Right ventricle myocardium superior (tissue), 1 donor: ENCODE measurements around the gene SHMT1. TPM values are rescaled to one million over a fixed set of nuclear protein-coding genes. Genes with fewer than 3 reads are reported as not detected.
A peak's percentile ranks its signal among the peaks of the same experiment; 100 is the strongest.
"Not testable (repeated sequence)": the region's sequence is repeated elsewhere in the genome, so short reads cannot be mapped to it uniquely, and the experiment has no call there.

Experiments used
- ATAC-seq: fragments of 200-7000 bp; cut with Tn5 transposase; one replicate; pipeline ENCODE4 v1.9.1; 2020; ENCODE audit warnings: mild to moderate bottlenecking; ENCODE audit not compliant: poor library complexity
- DNase-seq: peaks from one replicate; pipeline ENCODE4 v3.0.0-alpha.2; 2020
- intact Hi-C: fragments of 100-400 bp; cut with DNase I; formaldehyde crosslinking; loops from one replicate; pipeline ENCODE4 v1.11.2; 2022
- microRNA-seq: library from miRNA; unstranded; fragments of <30 nt; microRNA quantifications from one replicate; pipeline ENCODE4 v1.2.0, GENCODE V29; 2020
- total RNA-seq: library from RNA; stranded (reverse); fragmentation: NEBNext Ultra II Directional; extraction: Animal tissue kit (Norgen Biotek cat#: 25700); gene quantifications from one replicate; pipeline ENCODE4 v1.2.1, GENCODE V29; 2021
- donor health status: DM: no; HTN: yes; CAD: no; lungs with severe emphysema.

SHMT1 gene
- total RNA-seq, 1 donor from 2014 or later = 10.0 TPM

DNA sequence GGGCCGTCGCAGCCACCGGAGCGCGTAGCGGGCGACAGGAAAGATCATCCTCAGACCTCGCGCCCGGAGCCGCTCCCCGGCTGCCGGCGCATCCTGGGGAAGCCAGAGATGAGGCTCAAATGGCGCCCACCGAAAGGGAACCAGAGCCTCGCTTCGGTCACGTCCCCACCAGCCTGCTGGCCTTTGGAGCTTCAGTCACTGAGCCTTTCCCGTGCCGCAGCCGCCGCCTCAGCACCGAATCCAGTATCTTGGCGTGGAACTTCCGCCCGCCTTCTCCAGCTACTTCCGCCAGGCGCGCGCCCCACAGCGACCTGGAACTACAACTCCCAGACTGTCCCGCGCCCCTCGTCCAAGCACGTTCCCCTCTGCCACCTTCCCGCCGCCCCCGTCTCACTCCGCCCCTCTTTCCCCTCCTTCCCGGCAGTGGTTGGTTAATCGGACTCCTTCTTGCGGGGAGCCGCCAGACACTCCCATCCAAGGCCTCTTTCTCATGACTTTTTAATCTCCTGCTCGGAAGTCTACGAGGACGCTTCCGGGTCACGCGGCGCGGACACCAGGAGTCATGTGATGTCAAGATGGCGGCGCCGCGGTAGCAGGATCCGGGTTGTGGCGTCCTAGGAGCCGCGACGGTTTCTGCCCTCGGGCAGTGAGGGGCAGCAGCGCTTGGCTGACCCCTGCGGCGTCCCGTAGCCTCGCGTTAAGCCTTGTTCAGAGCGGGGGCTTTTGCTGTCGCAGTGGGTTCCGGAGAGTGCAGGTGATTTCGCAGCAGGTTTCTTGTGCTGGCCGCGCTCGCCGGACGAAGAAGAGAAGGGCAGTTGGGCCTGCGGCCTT lies 48.4 kb downstream of the SHMT1 start, which contains the start of the genes SMCR8 and TOP3A:
SMCR8 (plus strand) TSS at position 563 of the 831 bp plus-strand sequence. CDS start 497 bp downstream, outside the sequence.
TOP3A (minus strand) TSS at position 264 of the 831 bp plus-strand sequence; CDS start at position 48, 216 bp downstream.
- peak; percentile 98 for ATAC-seq
- peak; percentile 98 for DNase-seq
- intact Hi-C loops = no loop called here

DNA sequence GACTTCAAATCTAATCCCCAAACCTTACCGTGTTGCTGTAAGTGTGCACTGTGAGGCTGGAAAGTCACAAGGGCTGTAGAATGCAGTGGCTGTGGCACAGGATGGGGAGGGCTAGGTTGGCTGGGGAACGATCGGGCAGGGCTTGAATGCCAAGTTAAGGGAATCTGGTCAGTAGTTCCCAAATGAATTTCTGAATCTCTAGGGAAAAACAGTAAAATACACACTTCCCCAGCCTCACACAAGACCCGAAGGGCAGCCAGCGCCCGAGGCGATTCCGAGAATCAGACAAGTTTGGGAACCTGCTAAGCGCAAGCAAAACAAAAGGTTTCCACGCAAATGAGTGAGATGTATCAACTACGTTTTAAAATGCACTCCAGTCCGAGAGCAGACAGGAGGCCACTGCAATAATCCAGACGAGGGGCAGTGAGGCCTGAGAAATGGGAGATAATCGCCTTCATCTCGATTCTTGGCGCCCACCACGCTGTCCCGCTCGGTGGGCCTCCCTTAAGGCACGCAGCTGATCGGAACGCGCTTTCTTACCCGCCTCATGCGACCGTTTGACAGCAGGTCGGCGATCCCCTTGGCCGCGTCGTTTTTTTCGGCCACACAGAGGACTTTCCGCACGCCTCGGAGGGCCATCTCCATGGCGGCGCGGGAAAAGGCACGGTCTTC lies 49.2 kb downstream of the SHMT1 start:
- ATAC-seq (no peak), DNase-seq (no peak)
- intact Hi-C loops = no loop called here

DNA sequence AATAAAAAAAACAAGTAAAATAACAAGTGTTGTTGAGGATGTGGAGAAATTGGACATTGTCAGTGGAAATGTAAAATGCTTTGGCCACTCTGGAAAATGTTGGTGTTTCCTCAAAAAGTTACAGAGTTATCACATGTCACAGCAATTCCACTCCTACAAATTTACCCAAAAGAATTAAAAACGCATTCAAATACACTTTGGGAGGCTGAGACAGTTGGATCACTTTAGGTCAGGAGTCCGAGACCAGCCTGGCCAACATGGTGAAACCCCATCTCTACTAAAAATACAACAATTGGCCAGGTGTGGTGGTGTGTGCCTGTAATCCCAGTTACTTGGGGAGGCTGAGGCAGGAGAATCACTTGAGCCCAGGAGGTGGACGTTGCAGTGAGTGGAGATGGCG lies 54.1 kb downstream of the SHMT1 start:
- no peak for ATAC-seq
- DNase-seq = no peak

DNA sequence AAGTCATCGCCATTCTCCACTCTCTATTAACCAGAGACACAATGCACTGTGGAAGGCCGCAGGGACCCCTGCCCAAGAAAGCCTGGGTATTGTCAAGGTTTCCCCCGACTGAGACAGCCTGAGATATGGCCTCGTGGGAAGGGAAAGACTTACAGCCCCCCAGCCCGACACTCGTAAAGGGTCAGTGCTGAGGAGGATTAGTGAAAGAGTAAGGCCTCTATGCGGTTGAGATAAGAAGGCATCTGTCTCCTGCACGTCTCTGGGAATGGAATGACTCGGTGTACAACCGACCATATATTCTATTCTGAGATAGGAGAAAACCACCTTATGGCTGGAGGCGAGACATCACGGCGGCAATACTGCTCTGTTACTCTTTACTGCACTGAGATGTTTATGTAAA lies 60.1 kb downstream of the SHMT1 start:
- ATAC-seq, DNase-seq, intact Hi-C loops: not testable (repeated sequence)

More for the DNA sequence above, 54.1 kb downstream of the SHMT1 start:
- intact Hi-C loops = no loop called here

DNA sequence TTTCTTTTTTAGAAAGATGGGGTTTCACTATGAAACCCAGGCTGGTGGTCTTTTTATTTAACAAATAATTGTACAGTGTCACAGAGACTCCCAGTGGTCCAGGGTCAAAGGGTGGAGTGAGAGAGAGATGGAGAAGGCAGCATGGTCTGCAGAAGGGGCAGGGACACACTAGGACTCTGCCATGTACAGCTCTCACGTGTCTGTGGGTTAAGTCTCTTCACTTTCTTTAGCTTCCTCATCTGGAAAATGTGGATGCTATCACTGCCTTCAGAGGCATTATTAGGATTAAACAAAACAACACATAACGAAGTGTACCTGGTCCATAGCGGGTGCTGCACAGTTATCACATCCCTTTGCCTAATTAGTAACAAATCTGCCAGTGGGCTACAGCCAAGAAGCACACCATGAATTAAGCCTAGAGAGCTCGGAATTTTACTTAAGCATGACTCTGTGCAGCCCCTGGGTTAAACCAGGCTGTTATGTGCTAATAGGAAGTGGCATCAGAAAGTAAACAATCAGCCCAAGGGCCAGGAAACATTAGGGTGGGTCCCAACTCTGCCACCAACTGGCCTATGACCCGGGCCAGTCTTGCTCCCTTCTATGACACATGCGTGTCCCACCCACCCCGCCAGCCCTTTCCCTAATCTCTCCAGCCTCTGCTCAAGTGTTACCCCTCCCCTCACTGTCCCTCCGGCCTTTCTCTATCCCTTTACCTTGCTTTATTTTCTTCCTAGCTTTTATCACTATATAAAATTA lies 62.4 kb downstream of the SHMT1 start:
- DNase-seq = no peak
- no peak for ATAC-seq
- intact Hi-C loops = no loop called here

DNA sequence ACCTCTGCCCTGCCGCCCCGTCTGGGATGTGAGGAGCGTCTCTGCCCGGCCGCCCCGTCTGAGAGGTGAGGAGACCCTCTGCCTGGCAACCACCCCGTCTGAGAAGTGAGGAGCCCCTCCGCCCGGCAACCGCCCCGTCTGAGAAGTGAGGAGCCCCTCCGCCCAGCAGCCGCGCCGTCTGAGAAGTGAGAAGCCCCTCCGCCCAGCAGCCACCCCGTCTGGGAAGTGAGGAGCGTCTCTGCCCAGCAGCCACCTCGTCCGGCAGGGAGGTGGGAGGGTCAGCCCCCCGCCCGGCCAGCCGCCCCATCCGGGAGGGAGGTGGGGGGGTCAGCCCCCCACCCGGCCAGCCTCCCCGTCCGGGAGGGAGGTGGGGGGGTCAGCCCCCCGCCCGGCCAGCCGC lies 65.3 kb downstream of the SHMT1 start:
- intact Hi-C loops, ATAC-seq, DNase-seq: not testable (repeated sequence)

DNA sequence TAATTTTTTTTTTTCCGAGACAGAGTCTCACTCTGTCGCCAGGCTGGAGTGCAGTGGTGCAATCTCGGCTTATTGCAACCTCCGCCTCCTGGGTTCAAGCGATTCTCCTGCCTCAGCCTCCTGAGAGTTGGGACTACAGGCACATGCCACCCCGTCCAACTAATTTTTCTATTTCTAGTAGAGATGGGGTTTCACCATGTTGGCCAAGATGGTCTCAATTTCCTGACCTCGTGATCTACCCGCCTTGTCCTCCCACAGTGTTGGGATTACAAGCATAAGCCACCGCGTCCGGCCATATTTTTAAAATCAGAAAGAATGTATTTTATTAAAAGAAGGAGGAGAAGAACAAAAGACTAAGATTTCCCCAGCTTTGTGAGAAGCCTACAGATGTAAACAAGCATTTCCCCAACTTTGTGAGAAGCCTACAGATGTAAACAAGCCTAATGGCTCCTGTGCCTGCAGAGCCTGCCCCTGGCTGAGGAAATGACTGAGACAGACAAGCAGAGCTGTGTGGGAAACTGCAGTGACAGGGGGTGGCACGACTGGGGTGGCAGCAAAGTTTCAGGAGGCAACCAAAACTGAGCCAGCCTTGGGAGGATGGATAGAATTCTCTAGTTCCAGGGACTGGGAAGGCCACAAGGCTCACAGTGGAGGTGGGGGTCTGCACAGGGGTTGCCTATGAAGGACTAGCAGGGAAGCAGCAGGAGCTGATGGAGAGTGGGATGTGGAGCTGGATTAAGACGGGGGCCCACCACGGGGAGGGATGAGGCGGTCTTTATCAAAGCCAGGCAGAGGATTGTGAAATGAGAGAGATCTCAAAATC lies 71.4 kb downstream of the SHMT1 start:
- ATAC-seq (no peak), DNase-seq (no peak)
- intact Hi-C loops = no loop called here

DNA sequence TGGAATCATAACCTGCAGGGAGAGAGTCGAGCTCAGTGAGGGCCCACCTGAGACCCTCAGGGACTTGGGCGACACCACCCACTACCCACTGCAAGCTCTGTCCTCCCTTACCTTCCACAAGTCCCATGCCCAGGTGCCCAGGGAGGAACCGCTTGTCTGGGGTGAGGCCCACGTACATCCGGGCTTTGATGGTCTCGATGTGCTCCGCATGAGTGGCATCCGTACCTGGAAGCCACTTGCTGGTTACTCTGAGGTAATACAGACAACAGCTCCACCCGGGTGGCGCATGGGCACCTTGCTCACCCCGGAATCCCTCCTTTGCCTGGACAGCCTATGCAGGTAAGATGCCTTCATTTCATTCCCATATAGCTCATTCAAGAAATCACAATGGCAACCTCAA lies 78.1 kb downstream of the SHMT1 start:
- DNase-seq (peak; percentile 12), ATAC-seq (no peak)
- intact Hi-C loops = no loop called here

DNA sequence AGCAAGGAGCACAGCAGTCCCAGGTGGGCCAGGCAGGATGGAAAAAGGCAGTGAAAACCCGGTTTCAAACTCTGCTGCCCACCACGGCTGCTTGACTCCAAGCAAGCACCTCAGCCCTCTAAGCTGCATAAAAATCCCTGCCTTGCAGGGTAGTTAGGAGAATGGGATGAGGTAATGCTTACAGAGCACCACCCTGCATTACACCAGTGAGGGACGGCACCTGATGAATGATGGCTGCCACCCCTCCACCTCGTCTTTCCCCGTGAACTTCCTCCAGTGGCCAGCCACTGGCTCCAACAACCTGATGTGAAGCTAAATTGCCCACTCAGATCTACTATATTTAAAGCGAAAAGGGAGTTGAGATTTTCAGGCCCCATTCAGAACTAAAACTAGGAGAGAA lies 81.6 kb downstream of the SHMT1 start:
- intact Hi-C loops = no loop called here
- ATAC-seq (no peak), DNase-seq (peak; percentile 9)

DNA sequence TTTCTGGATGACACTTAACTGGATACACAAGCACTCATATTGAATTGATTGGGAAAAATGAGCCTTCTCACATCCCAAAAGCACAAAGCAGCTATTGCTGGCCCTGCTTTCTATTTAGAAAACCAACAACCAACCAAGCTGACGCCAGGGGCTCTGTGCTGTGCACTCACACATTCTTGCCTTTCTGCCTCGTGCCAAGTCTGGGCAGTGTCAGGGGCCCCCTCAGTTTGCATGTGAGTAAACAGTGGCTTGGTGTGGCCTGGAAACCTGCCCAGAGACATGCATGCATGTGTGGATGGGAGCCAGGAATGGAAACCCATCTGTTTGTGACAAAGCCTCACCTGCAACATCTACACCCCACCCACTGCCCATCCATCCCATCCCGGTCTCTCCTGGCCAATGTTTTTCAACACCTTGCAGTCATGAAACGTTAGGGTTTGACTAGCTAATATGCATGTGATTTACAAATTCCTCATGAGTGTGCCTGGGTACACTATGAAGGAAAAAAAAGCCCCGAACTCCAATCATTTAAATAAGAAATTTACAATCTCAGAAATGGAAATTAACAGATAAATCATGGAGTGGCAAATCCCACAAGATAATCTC lies 82.5 kb downstream of the SHMT1 start:
- intact Hi-C loops = no loop called here
- DNase-seq (peak; percentile 33), ATAC-seq (no peak)

DNA sequence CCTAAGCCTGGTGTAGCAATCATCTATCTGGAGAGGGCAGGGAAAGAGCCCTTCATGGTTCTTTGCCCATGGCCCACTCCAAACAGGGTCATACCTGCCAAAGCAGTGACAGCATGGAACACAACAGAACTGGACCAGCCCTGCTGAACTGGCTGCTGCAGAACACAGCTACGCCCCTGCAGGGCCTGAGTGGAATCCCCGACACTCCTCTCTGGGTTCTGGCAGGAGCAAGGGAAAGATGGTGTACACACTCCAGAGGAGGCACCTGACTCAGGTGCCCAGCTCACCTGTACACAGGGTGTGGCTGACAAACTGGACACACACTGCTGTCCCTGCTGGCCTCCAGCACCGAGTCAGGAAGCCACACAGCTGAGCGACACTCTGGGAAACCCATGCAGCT lies 83.1 kb downstream of the SHMT1 start:
- DNase-seq (peak; percentile 20), ATAC-seq (no peak)
- intact Hi-C loops = no loop called here

DNA sequence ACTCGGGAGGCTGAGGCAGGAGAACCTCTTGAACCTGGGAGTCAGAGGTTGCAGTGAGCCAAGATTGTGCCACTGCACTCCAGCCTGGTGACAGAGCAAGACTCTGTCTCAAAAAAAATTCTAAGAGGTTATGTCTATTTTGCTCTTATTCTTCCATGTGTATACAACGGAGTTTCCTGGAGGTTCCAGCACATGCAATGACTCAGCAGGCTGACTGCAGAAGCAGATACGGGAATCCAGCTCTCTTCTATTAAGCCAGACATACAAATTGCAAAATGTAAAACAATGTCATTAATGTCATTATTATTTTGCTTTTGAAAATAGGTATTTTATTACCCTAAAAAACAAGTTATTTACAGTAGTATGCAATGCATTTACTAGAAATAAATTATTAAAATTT lies 84.5 kb downstream of the SHMT1 start:
- no peak for ATAC-seq

More for the DNA sequence above, 84.5 kb downstream of the SHMT1 start:
- intact Hi-C loops = no loop called here
- DNase-seq = no peak

Small RNA genes lying within 50 kb of the gene (microRNA-seq; reads per million reads assigned to microRNA genes)
- gene MIR6778 = not detected

Other genes starting within 250 kb of the SHMT1 start
- 179 TPM for gene ALKBH5, start 179.7 kb downstream of the SHMT1 start, total RNA-seq
- gene LLGL1, start 137.9 kb downstream of the SHMT1 start, total RNA-seq = 7.9 TPM
- gene FLII, start 104.8 kb downstream of the SHMT1 start, total RNA-seq = 269 TPM
- gene MIEF2, start 102.9 kb downstream of the SHMT1 start, total RNA-seq = 32.7 TPM
- 8.1 TPM for gene TOP3A, start 48.6 kb downstream of the SHMT1 start, total RNA-seq
- 11.5 TPM for gene SMCR8, start 48.3 kb downstream of the SHMT1 start, total RNA-seq
- gene EVPLL, start 14.2 kb upstream of the SHMT1 start, total RNA-seq = not detected
- gene LGALS9C, start 113.2 kb upstream of the SHMT1 start, total RNA-seq = not detected